Measurements from ENCODE around the gene EHHADH.

EHHADH gene

DNA sequence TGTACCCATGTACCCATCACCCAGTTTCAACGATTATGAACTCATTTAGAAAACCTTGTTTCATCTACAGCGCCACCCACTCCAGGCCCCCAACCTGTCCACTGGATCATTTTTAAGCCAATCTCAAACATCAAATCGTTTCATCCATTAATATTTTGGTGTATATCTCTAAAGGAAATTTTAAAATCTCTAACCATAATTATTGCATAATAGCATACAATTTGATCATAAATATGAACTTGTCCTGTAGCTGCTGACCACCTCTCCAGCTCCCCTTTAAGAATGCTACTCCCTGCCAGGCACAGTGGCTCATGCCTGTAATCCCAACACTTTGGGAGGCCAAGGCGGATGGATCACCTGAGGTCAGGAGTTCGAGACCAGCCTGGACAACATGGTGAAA, 98.2 kb downstream of the EHHADH start:
- Histone ChIP-seq H3K27ac (ENCODE audit: low read depth, low read length) (no peak overlapping the region), H3K36me3 (ENCODE audit: insufficient read depth, low read length) (no peaks in the 10 kb centered on the region), H3K9me3 (ENCODE audit: insufficient read depth, low read depth, low read length) (no peaks in the 10 kb centered on the region), H3K4me3 (ENCODE audit: low read length) (no peak overlapping the region), H3K9ac (ENCODE audit: low read depth, low read length) (no peak overlapping the region), H3K4me1 (ENCODE audit: insufficient read depth, low read length) (peaks cover 7% of the 10 kb centered on the region; the same call in 1 of the 2 replicates), H3K27me3 (ENCODE audit: insufficient read depth, low read length) (peaks cover 30% of the 10 kb centered on the region)
- WGBS, result 86% methylated on average over 4 of the region's 5 CpGs

DNA sequence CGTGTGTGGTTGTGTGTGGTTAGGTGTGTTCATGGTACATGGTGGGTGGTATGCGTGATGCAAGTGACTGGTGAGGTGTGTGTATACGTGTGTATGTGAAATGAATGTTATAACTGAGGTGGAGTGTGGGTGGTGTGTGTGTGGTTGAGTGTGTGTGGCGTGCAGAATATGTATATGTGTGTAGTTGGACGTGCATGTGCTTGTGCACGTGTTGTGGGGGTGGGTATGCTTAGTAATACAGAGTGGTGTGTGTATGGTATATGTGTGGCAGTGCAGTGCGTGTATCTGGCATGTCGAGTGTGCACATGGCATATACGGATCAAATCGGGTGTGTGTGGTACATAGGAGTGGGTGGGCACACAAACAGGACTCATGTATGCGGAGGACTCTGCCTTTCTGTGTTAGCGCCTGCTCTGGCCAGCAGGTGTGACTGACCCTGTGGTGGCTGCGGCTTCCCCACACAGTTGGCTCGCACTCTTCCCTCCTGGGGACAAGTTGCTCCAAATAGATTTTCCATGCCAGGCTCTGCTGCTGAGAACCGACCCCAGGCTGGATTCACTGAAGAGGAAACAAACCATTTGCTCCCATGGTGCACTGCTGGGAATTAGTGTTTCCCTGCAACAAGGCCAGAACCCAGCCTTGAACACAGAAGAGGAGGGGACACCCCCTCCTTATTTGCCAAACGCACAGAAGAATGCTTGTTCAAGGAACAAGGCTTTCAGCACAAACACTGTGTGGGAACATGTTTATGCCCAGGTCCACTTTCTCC, 99.8 kb downstream of the EHHADH start:
- 76% methylated on average over 16 of the region's 16 CpGs for WGBS
- no peaks in the 10 kb centered on the region for H3K36me3 ChIP-seq (ENCODE audit: insufficient read depth, low read length)
- no peak overlapping the region for H3K9ac ChIP-seq (ENCODE audit: low read depth, low read length)
- peaks cover 42% of the 10 kb centered on the region for H3K27me3 ChIP-seq (ENCODE audit: insufficient read depth, low read length)
- no peak overlapping the region for H3K27ac ChIP-seq (ENCODE audit: low read depth, low read length)
- H3K9me3 ChIP-seq (ENCODE audit: insufficient read depth, low read depth, low read length), result no peaks in the 10 kb centered on the region
- H3K4me1 ChIP-seq (ENCODE audit: insufficient read depth, low read length), result peaks cover 7% of the 10 kb centered on the region; the same call in 1 of the 2 replicates
- no peak overlapping the region for H3K4me3 ChIP-seq (ENCODE audit: low read length)

DNA sequence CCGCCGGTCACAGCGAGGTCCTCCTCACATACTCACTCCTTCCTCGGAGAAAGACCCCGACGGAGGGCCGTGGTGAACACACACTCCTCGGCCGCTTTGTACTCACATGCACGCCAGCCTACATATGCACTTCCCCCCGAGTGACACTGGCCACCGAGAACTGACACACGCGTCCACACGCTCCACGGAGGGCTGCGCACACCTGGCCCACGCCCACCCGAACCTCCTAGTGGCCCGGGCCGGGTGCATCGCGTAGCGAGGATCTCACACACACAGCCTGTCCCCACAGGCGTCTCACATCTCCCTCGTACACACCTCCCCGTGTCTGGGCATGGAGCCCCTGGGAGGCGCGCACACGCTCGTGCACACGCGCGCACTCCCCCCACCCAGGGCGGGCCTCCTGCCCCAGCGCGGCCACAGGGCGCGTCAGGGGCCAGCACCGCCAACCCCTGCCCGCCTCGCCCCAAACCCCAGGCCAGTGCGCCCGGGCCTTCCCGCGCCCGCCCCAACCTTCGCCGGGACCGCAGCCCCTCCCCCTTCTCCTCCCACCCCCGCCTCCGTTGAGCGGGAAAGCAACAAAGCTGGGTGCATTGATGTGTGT, 100.6 kb downstream of the EHHADH start:
- H3K27ac ChIP-seq (ENCODE audit: low read depth, low read length), result no peak overlapping the region
- peak overlapping the region; percentile 61 for H3K4me3 ChIP-seq (ENCODE audit: low read length)
- no peaks in the 10 kb centered on the region for H3K36me3 ChIP-seq (ENCODE audit: insufficient read depth, low read length)
- H3K4me1 ChIP-seq (ENCODE audit: insufficient read depth, low read length), result peaks cover 7% of the 10 kb centered on the region; the same call in 1 of the 2 replicates
- H3K27me3 ChIP-seq (ENCODE audit: insufficient read depth, low read length), result peaks cover 42% of the 10 kb centered on the region
- no peaks in the 10 kb centered on the region for H3K9me3 ChIP-seq (ENCODE audit: insufficient read depth, low read depth, low read length)
- 1% methylated on average over 51 of the region's 53 CpGs for WGBS
- peak overlapping the region; percentile 65 for H3K9ac ChIP-seq (ENCODE audit: low read depth, low read length)

DNA sequence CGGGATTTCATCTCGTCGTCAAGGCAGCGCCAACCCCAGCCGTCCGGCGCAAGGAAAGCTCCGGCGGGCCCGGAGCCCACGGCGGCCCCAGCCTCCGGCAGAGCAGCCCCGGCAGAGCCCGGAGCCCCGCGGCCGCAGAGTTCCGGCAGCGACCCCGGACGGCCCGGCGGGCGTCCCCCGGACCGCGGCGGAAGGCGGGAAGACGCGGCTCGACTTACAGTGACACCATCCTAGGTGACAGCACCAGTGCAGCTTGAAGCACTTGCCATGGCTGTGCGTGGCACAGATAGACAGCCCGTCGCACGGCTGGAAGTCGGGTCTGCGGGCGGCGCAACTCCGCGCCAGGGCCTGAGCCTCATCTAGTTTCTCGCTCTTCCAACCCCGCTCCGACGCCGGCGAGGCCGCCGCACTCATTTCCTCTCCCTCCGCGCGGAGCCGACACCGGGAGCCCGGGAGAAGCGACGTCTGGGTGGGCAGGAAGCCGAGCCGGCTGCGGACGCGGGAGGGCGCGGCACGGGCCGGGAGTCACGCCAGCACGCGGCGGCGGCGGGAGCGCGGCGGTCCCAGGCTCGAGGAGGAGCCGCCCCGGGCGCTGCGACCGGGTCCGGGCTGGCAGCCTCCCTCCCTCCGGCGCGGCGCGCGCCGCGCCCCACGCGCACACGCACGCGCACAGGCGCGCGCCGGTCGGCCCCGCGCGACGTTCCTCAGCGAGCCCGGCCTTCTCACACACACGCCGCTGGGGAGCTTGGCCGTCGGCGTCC, 101.3 kb downstream of the EHHADH start, which contains the start of gene C3orf70:
C3orf70 (minus strand) TSS at position 651 of the 761 bp plus-strand sequence; CDS start at position 414, 237 bp downstream.
- H3K27ac ChIP-seq (ENCODE audit: low read depth, low read length), result no peak within 1 kb of the TSS
- H3K36me3 ChIP-seq (ENCODE audit: insufficient read depth, low read length), result no peaks in the 10 kb centered on the region
- WGBS, result under 1% methylated on average over 113 of the region's 113 CpGs
- H3K4me1 ChIP-seq (ENCODE audit: insufficient read depth, low read length), result peaks cover 7% of the 10 kb centered on the region; the same call in 1 of the 2 replicates
- peak within 1 kb of the TSS; percentile 65 for H3K9ac ChIP-seq (ENCODE audit: low read depth, low read length)
- peaks cover 42% of the 10 kb centered on the region for H3K27me3 ChIP-seq (ENCODE audit: insufficient read depth, low read length)
- H3K9me3 ChIP-seq (ENCODE audit: insufficient read depth, low read depth, low read length), result no peaks in the 10 kb centered on the region
- H3K4me3 ChIP-seq (ENCODE audit: low read length), result peak within 1 kb of the TSS; percentile 61

DNA sequence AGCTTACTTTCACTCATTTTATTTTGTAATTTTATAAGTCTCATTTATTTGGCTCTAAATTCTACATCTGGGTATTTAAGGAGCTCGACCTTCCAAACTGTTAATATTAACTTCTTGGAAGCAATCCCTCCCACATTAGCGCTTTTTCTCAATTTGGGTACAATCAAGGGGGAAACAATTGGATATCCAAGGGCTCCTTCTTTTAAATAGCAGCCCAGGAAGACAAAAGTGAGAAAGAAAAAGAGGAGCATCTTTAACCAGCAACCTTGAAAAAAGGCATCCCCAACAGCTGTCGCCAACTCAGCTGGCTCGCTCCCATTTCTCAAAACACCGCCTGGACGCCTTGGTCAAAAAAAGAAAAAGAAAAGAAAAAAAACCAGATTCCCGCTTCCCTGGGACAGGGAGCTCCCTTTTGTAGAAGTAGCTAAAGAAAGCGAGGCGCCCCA, 101.9 kb downstream of the EHHADH start:
- Histone ChIP-seq H3K27ac (ENCODE audit: low read depth, low read length) (no peak overlapping the region), H3K9ac (ENCODE audit: low read depth, low read length) (peak overlapping the region; percentile 65), H3K9me3 (ENCODE audit: insufficient read depth, low read depth, low read length) (no peaks in the 10 kb centered on the region), H3K4me3 (ENCODE audit: low read length) (peak overlapping the region; percentile 61), H3K4me1 (ENCODE audit: insufficient read depth, low read length) (peaks cover 12% of the 10 kb centered on the region), H3K27me3 (ENCODE audit: insufficient read depth, low read length) (peaks cover 42% of the 10 kb centered on the region), H3K36me3 (ENCODE audit: insufficient read depth, low read length) (no peaks in the 10 kb centered on the region)
- WGBS, result 9% methylated on average over 9 of the region's 9 CpGs

DNA sequence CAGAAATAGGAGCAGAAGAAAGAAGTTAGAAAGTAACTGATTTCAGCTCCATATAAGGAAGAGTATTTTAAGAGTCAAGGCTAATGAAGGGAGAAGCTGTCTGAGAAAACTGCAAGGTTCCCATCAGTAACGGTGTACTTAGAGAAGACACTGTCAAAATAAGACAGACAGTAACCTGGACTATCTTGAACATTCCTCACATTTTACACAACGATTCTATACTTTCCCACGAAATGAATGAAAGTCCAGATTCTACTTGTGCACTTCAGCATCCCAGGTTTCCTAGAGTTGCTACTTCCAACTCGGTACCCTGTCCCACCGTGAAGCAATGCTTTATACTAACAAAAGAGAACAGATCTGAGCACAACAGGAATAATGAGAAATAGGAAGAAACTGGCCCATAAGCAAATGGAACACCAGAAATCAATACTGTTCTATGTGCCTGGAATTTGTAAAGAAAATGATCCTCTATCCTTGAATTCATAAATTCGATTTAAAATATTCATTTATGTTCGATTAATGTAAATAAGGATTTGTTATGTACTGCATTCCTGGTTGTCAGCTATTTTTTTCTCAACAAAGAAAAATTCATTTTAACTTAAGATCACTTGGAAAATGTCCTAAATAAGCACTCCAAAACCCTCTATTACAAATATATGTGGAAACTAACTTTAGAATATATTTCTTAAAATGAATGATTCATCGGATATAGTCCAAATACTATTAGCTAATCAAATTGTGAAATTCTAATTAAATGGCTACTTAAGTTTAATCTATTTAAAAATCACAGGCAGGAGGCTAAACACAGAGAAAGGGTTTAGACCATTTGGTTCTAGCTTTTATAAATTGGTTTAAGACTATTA, 102.5 kb downstream of the EHHADH start:
- 66% methylated on average over 5 of the region's 8 CpGs for WGBS
- Histone ChIP-seq H3K9ac (ENCODE audit: low read depth, low read length) (no peak overlapping the region), H3K4me3 (ENCODE audit: low read length) (peak overlapping the region; percentile 61), H3K36me3 (ENCODE audit: insufficient read depth, low read length) (no peaks in the 10 kb centered on the region), H3K27ac (ENCODE audit: low read depth, low read length) (no peak overlapping the region), H3K27me3 (ENCODE audit: insufficient read depth, low read length) (peaks cover 42% of the 10 kb centered on the region), H3K9me3 (ENCODE audit: insufficient read depth, low read depth, low read length) (no peaks in the 10 kb centered on the region), H3K4me1 (ENCODE audit: insufficient read depth, low read length) (peaks cover 16% of the 10 kb centered on the region)

DNA sequence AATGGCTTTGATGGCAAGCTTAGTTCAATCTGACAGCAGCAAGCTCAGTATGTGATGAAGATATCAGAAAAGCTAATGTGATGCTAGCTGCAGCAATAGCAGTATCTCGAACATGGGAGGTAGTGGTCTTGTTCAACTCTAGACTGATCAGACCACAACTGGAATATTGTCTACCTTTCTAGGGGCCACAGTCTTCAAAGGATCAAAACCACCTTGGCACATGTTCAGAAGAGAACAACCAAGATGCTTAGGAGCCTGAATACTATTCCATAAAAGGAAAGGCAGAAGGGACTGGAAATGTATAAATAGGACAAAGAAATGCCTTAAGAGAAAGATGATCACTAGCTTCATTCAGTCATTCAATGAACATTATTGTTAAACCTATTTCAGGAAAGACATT, 103.3 kb downstream of the EHHADH start:
- 81% methylated on average over 1 of the region's 1 CpG for WGBS
- no peak overlapping the region for H3K9ac ChIP-seq (ENCODE audit: low read depth, low read length)
- no peak overlapping the region for H3K27ac ChIP-seq (ENCODE audit: low read depth, low read length)
- H3K9me3 ChIP-seq (ENCODE audit: insufficient read depth, low read depth, low read length), result no peaks in the 10 kb centered on the region
- H3K36me3 ChIP-seq (ENCODE audit: insufficient read depth, low read length), result no peaks in the 10 kb centered on the region
- no peak overlapping the region for H3K4me3 ChIP-seq (ENCODE audit: low read length)
- H3K27me3 ChIP-seq (ENCODE audit: insufficient read depth, low read length), result peaks cover 42% of the 10 kb centered on the region
- peaks cover 16% of the 10 kb centered on the region for H3K4me1 ChIP-seq (ENCODE audit: insufficient read depth, low read length)

DNA sequence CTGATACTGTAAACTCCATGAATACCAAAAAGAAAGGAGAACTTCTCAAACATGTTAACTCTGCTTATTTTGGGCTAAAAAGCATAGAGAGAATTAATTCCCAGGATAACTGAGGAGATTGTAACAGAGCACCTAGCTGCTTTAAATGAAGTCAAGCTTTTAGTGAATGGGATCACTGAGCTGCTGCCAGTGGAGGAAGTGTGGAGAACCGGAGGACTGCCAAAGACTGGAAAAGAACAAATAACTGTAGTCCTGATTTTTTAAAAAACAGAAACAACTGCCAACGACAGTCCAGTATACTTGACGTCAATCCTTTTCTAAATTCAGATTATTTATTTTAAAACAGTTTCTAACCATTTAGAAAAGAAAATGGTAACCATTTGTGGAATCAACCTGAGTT, 104.3 kb downstream of the EHHADH start:
- no peak overlapping the region for H3K9ac ChIP-seq (ENCODE audit: low read depth, low read length)
- peaks cover 16% of the 10 kb centered on the region for H3K4me1 ChIP-seq (ENCODE audit: insufficient read depth, low read length)
- WGBS, result 94% methylated on average over 3 of the region's 3 CpGs
- H3K36me3 ChIP-seq (ENCODE audit: insufficient read depth, low read length), result no peaks in the 10 kb centered on the region
- H3K27me3 ChIP-seq (ENCODE audit: insufficient read depth, low read length), result peaks cover 42% of the 10 kb centered on the region
- H3K27ac ChIP-seq (ENCODE audit: low read depth, low read length), result no peak overlapping the region
- H3K4me3 ChIP-seq (ENCODE audit: low read length), result no peak overlapping the region
- no peaks in the 10 kb centered on the region for H3K9me3 ChIP-seq (ENCODE audit: insufficient read depth, low read depth, low read length)

DNA sequence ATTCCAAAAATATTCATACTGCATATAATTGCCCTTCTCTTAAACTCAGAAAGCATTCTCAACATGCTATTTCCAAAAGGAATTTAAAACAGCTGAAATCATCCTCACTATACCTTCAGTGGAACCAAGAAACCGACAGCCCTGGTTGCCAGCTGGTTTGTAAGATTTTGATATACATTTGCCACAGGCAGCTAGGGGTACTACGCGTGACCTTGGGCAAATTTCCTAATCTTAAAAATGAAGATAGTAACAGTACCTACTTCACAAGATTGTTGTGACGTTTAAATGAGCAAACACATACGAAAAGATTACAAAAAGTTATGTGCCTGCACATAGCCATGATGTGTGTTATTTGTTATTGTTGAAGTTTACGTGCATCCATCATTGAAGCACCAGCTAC, 108.3 kb downstream of the EHHADH start:
- Histone ChIP-seq H3K9me3 (ENCODE audit: insufficient read depth, low read depth, low read length) (no peaks in the 10 kb centered on the region), H3K36me3 (ENCODE audit: insufficient read depth, low read length) (no peaks in the 10 kb centered on the region), H3K27me3 (ENCODE audit: insufficient read depth, low read length) (peaks cover 11% of the 10 kb centered on the region), H3K4me1 (ENCODE audit: insufficient read depth, low read length) (peaks cover 9% of the 10 kb centered on the region; the same call in 1 of the 2 replicates), H3K4me3 (ENCODE audit: low read length) (no peak overlapping the region), H3K27ac (ENCODE audit: low read depth, low read length) (no peak overlapping the region), H3K9ac (ENCODE audit: low read depth, low read length) (no peak overlapping the region)
- WGBS, result 97% methylated on average over 6 of the region's 6 CpGs

DNA sequence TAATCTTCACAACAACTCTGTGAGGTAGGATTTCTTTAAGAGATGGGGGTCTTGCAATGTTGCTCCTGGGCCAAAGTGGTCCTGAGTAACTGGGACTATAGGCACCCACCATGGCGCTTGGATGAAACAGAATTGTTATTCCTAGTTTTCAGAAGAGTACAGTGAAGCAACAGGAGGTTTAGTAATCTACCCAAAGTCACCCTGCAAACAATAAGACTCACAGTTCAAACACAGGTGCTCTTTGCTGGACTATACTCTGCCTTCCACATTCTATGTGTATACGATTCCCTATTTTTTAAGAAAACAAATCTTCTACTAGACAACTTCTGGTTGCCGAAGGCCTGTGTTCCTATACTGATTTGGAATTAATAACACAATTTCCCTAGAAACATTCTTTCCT, 109.1 kb downstream of the EHHADH start:
- H3K9ac ChIP-seq (ENCODE audit: low read depth, low read length), result no peak overlapping the region
- WGBS, result 97% methylated on average over 3 of the region's 3 CpGs
- peaks cover 4% of the 10 kb centered on the region; the same call in 1 of the 2 replicates for H3K27me3 ChIP-seq (ENCODE audit: insufficient read depth, low read length)
- H3K36me3 ChIP-seq (ENCODE audit: insufficient read depth, low read length), result no peaks in the 10 kb centered on the region
- H3K4me3 ChIP-seq (ENCODE audit: low read length), result no peak overlapping the region
- H3K9me3 ChIP-seq (ENCODE audit: insufficient read depth, low read depth, low read length), result no peaks in the 10 kb centered on the region
- H3K4me1 ChIP-seq (ENCODE audit: insufficient read depth, low read length), result peaks cover 9% of the 10 kb centered on the region; the same call in 1 of the 2 replicates
- H3K27ac ChIP-seq (ENCODE audit: low read depth, low read length), result no peak overlapping the region

Measured in HUES64 (cell line).